SU-DHL-6 (cell line): ENCODE measurements around the gene VPREB1.

Experiments used
- EZH2phosphoT487 ChIP-seq: fragments of 200-600 bp; sonication (generic), shearing (Covaris generic); conservative IDR thresholded peaks from 2 replicates; pipeline ENCODE4 v1.6.1; 2018; ENCODE audit warnings: mild to moderate bottlenecking, antibody characterized with exemption, low read length, moderate library complexity, mixed read lengths
- TF ChIP-seq, protein P1 (sequence below): fragments of 200-600 bp; sonication (generic); IDR thresholded peaks from one replicate; pipeline ENCODE4 v1.5.1; 2017; ENCODE audit warnings: antibody characterized with exemption, mild to moderate bottlenecking, low read length, moderate library complexity; ENCODE audit not compliant: insufficient read depth, poor library complexity, severe bottlenecking

GRCh38 chr22:22199634-22200033 lies 45.0 kb upstream of the VPREB1 start:
- TF ChIP-seq, protein P1, sequence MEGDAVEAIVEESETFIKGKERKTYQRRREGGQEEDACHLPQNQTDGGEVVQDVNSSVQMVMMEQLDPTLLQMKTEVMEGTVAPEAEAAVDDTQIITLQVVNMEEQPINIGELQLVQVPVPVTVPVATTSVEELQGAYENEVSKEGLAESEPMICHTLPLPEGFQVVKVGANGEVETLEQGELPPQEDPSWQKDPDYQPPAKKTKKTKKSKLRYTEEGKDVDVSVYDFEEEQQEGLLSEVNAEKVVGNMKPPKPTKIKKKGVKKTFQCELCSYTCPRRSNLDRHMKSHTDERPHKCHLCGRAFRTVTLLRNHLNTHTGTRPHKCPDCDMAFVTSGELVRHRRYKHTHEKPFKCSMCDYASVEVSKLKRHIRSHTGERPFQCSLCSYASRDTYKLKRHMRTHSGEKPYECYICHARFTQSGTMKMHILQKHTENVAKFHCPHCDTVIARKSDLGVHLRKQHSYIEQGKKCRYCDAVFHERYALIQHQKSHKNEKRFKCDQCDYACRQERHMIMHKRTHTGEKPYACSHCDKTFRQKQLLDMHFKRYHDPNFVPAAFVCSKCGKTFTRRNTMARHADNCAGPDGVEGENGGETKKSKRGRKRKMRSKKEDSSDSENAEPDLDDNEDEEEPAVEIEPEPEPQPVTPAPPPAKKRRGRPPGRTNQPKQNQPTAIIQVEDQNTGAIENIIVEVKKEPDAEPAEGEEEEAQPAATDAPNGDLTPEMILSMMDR: no peak
- TF ChIP-seq EZH2phosphoT487: no peak
